Measurements from ENCODE around the gene ADCYAP1R1.

GRCh38 chr7:31070991-31071644 lies 19.0 kb downstream of the ADCYAP1R1 start:
- no peak for TF ChIP-seq POLR2A (IDR thresholded peaks at IDR 0.05; ENCODE audit: low read depth, low read length)
- no peak for TF ChIP-seq POLR2AphosphoS5 (IDR thresholded peaks at IDR 0.05; ENCODE audit: low read depth, low read length)
